HG02938 (cell line): Measurements from ENCODE around the gene MPHOSPH9.

Experiments
- ATAC-seq: cut with Tn5 transposase; IDR thresholded peaks from one replicate; pipeline ENCODE4 v1.9.1; 2021; ENCODE audit warnings: mild to moderate bottlenecking, moderate library complexity; ENCODE audit not compliant: unreplicated experiment

The MPHOSPH9 gene

GRCh38 chr12:123150275-123150743 is 82.6 kb downstream of the MPHOSPH9 start:
- peak; percentile 11 for ATAC-seq

DNA sequence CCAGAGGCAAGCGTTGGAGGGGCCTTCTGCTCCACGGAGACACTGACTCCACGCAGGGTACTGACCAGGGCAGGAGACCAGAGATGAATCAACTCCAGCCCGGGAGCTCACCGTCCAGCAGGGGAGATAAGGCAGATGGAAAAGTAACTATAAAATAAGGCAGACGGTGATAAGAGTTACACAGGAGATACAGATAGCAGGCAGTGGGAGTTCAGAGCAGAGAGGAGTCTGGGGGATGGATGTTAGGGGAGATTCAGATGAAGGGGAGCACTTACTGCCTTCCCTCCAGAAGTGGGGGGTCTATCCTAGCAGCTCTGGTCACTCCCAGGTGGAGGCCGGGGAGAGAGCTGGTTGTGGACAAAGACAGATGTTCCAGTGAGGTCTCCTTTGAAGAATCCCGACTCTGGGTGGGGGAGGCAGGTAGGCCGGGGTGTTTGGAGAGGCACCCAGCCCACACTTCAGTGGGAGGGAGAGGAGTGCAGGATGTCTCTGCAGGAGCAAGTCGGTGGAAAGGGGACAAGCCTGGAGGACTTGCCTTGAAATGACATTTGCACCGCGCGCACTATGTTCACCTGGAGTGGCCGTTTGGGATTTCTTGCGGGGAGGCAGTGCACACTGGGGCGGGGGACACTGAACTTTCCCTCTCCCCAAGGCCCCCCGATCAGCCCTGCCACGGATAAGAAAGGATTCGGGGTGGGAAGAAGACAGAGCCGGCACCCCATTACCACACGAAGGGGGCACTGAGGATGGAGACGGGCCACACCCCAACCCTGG is 83.3 kb downstream of the MPHOSPH9 start:
- ATAC-seq: no peak

GRCh38 chr12:123149088-123149487 is 83.9 kb downstream of the MPHOSPH9 start:
- ATAC-seq: no peak

DNA sequence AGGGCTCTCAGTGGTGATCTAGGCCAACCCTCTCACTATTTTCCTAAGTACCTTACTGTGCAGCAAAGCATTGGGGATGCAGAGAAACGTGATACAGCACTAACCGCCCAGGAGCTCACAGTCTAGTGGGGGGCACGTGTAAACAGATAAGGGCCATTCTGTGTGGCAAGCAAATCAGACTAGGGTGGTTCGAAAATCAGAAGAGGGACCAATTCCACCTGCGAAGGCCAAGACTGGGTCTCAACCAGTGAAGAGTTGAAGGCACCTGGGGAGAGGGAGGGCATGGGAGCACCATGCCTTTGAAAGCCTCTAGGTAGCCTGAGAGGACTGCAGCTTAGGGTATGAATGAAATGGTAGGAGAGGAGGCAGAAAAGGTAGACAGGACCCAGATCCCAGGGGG is 84.3 kb downstream of the MPHOSPH9 start:
- no peak for ATAC-seq

GRCh38 chr12:123148223-123148622 is 84.7 kb downstream of the MPHOSPH9 start:
- no peak for ATAC-seq

GRCh38 chr12:123145211-123145610 is 87.7 kb downstream of the MPHOSPH9 start:
- no peak for ATAC-seq

- no peak for ATAC-seq
These were observed 89.0 kb downstream of the MPHOSPH9 start for GRCh38 chr12:123143736-123144461.

- ATAC-seq: no peak
These were observed 89.8 kb downstream of the MPHOSPH9 start for GRCh38 chr12:123142921-123143735.

GRCh38 chr12:123142518-123142840 is 90.5 kb downstream of the MPHOSPH9 start:
- no peak for ATAC-seq

DNA sequence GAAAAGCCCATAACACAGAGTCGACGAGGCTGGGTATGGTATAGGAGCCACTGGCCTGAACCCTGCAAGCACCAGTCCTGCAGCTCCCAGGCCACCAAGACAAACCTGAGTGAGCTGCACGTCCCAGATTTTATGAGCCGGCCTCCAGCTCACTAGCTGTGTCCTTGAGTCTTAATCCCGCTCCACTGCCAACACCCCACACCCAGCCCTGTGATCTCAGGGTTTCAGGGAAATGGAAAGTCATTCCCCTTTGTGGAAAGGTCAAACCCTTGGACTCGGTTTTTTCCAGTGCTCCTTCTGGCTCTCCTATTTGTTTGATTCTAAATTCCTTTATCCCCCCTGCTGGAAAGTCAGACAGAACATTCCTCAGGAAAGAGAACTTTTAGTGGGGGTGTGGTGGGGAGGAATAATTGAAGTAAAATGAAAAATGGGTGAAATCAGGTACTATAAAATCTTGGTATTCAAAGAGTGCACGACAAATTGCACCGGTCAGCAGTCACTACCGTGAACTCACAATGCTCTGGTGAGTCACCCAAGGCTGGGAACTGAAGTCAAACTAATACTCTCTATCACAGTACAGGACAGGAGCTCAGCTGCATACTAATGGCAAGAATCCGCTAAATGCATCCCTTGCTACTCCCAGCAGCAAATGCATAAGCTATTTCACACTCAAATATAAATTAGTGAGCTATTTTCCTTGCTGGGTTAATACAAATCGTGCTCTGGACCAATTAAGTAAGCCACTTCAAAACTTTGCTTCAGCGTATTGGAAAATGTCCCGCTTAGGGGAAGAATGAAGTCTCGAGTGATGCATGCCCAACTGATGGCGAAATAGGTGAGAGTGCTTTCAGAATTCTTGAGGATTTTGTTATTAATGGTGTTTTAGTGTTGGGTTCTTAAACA is 91.1 kb downstream of the MPHOSPH9 start:
- no peak for ATAC-seq

- ATAC-seq: no peak
These were observed 92.0 kb downstream of the MPHOSPH9 start for GRCh38 chr12:123140676-123141614.

- no peak for ATAC-seq
These were observed 92.8 kb downstream of the MPHOSPH9 start for GRCh38 chr12:123139926-123140675.

DNA sequence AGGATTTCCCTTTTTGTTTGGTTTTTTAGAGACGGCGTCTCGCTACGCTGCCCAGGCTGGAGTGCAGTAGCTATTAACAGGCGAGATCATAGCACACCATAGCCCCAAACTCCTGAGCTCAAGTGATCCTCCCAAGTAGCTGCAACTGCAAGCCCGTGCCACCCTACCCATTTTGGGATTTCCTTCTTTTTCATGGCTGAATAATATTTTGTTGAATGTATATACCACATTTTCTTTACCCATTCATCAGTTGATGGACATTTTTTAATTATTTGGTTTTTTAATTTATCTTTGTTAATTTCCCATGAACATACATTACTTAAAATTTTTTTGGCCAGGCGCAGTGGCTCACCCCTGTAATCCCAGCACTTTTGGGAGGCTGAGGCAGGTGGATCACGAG is 97.3 kb downstream of the MPHOSPH9 start:
- ATAC-seq: no peak

DNA sequence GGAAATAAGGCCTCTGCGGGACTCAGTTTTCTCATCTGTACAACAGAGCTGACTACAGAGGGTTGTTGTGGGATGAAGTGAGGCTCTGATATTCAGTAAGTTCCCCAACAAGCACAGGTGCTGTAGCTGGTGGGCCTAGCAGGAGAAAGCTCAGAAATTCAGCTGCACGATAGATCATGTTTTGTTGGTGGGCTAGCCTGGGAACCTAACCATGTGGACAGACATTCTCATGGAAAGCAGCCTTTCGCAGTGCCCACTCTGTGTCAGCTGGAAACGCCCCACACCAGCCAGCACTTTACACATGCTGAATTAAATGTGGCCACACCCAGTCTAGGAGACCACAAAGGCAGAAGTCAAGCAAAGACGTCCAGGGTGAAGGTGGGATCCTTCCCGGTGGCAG is 98.1 kb downstream of the MPHOSPH9 start:
- no peak for ATAC-seq

GRCh38 chr12:123134271-123134671 is 98.7 kb downstream of the MPHOSPH9 start:
- no peak for ATAC-seq

DNA sequence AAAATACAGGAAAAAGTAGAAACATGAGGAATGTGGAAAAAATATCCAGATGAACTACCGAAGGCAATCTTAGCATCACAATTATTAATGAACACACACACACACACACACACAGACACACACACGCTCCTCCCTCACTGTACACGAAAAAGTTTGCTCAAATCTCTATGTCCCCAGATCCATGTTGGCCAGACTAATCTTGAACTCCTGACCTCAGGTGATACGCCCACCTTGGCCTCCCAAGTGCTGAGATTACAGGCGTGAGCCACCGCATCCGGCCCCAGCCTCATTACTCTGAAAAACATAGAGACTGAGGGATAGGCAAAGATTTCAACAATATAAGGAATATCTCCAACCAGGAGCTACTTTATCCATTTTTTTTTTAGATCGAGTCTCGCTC is 99.2 kb downstream of the MPHOSPH9 start:
- no peak for ATAC-seq

DNA sequence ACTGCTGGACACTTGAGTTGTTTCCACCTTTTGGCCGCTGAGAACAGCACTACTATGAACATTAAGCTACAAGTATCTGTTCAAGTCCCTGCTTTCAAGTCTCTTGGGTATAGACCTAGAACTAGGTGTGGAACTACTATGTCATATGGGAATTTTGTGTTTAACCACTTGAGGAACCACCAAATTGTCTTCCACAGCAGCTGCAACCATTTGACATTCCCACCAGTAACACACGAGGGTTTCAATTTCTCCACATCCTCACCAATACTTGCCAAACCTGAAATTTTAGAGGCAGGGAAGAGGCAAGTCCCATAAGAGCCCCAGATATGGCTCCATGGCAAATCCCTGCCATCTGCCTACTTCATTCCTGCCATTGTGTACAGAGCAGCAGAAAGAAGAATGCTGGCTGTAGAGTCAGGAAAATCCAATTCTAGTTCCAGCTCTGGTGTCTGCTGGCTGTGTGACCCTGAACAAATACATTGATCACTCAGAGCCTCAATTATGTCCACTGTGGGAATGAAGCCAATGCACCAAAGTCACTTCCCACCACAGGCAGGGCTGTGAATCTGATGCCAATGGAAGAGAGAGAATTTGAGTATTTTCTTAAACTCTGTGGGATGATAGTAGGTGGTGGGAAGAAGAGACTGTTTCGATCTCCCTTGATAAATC is 99.9 kb downstream of the MPHOSPH9 start:
- ATAC-seq: no peak

GRCh38 chr12:123131879-123132402 is 101.0 kb downstream of the MPHOSPH9 start:
- ATAC-seq: no peak
